Measurements from ENCODE around the gene MYD88. TPM values are rescaled to one million over a fixed set of nuclear protein-coding genes. Genes with fewer than 3 reads are reported as not detected.

Gene MYD88
- total RNA-seq, 1 experiment from 2014 or later, result 19.2 TPM

GRCh38 chr3:38090453-38090852 lies 48.0 kb upstream of the MYD88 start (continued):
- TF ChIP-seq NFATC4 (CRISPR knock-in tag; IDR thresholded peaks at IDR 0.05) (no peak), JUN (CRISPR knock-in tag; IDR thresholded peaks at IDR 0.05) (no peak), RORB (CRISPR knock-in tag; IDR thresholded peaks at IDR 0.05) (no peak), SMAD4 (CRISPR knock-in tag; IDR thresholded peaks at IDR 0.05) (no peak), ATF1 (CRISPR knock-in tag; IDR thresholded peaks at IDR 0.05) (no peak)
- TF ChIP-seq, protein P1, sequence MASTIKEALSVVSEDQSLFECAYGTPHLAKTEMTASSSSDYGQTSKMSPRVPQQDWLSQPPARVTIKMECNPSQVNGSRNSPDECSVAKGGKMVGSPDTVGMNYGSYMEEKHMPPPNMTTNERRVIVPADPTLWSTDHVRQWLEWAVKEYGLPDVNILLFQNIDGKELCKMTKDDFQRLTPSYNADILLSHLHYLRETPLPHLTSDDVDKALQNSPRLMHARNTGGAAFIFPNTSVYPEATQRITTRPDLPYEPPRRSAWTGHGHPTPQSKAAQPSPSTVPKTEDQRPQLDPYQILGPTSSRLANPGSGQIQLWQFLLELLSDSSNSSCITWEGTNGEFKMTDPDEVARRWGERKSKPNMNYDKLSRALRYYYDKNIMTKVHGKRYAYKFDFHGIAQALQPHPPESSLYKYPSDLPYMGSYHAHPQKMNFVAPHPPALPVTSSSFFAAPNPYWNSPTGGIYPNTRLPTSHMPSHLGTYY (CRISPR knock-in tag; IDR thresholded peaks at IDR 0.05), result no peak

- DNase-seq (ENCODE audit: low spot score), result no peak
- H3K27me3 Mint-ChIP-seq (ENCODE audit: low read depth), result peaks cover 7% of the 10 kb centered on the region; the same call in 1 of the 2 replicates
- ChIA-PET CTCF (interaction anchor here (1.2 kb wide), 1 partner anchor 203 kb away, joined by 4 read pairs; no protein-coding TSS in a partner anchor), POLR2A (no interaction called here)
- H3K9me3 Mint-ChIP-seq, result no peaks in the 10 kb centered on the region; the same call in 1 of the 2 replicates
- ATAC-seq, result no peak
- no peaks in the 10 kb centered on the region for H3K36me3 Mint-ChIP-seq
- peaks cover 22% of the 10 kb centered on the region for H3K4me1 Mint-ChIP-seq
- H3K4me3 Mint-ChIP-seq, result no peak overlapping the region
- no peak for TF ChIP-seq ATF1 (CRISPR knock-in tag; IDR thresholded peaks at IDR 0.05)
- no peak for TF ChIP-seq ATF6 (CRISPR knock-in tag; IDR thresholded peaks at IDR 0.05)
- TF ChIP-seq NFE2L1 (CRISPR knock-in tag; IDR thresholded peaks at IDR 0.05), result no peak
- no peak for TF ChIP-seq KAT7 (CRISPR knock-in tag; IDR thresholded peaks at IDR 0.05; ENCODE audit: borderline replicate concordance)
- TF ChIP-seq MYBL2 (CRISPR knock-in tag; IDR thresholded peaks at IDR 0.05), result no peak
- no peak overlapping the region for H3K27ac Mint-ChIP-seq
Observed at GRCh38 chr3:38094999-38095398, 43.5 kb upstream of the MYD88 start.

- CTCF ChIA-PET, result interaction anchor here (0.8 to 1.2 kb wide), 2 partner anchors 22 to 202 kb away, joined by 3 to 4 read pairs; no protein-coding TSS in a partner anchor
- ATAC-seq, result no peak
- POLR2A ChIA-PET, result interaction anchor here (0.6 kb wide), 1 partner anchor 1934 kb away, joined by 3 read pairs; no protein-coding TSS in a partner anchor
Observed at GRCh38 chr3:38095669-38096483, 42.6 kb upstream of the MYD88 start.

More at GRCh38 chr3:38095669-38096483, 42.6 kb upstream of the MYD88 start:
- Mint-ChIP-seq H3K9me3 (no peaks in the 10 kb centered on the region; the same call in 1 of the 2 replicates), H3K27ac (no peak overlapping the region), H3K27me3 (ENCODE audit: low read depth) (peaks cover 7% of the 10 kb centered on the region; the same call in 1 of the 2 replicates), H3K4me3 (no peak overlapping the region), H3K36me3 (no peaks in the 10 kb centered on the region), H3K4me1 (peaks cover 24% of the 10 kb centered on the region)
- TF ChIP-seq HMGXB4 (CRISPR knock-in tag; IDR thresholded peaks at IDR 0.05) (no peak), ARID4B (CRISPR knock-in tag; IDR thresholded peaks at IDR 0.05; ENCODE audit: borderline replicate concordance) (no peak), ZNF232 (CRISPR knock-in tag; IDR thresholded peaks at IDR 0.05) (no peak), PRDM15 (CRISPR knock-in tag; IDR thresholded peaks at IDR 0.05) (no peak), ATF1 (CRISPR knock-in tag; IDR thresholded peaks at IDR 0.05) (no peak), MYBL2 (CRISPR knock-in tag; IDR thresholded peaks at IDR 0.05) (no peak), ZNF138 (CRISPR knock-in tag; conservative IDR thresholded peaks at IDR 0.05) (no peak), ZNF425 (CRISPR knock-in tag; conservative IDR thresholded peaks at IDR 0.05) (no peak)
- DNase-seq (ENCODE audit: low spot score), result no peak
